Right atrium auricular region (tissue), 2 donors: ENCODE results near the gene SWSAP1. TPM values are rescaled to one million over a fixed set of nuclear protein-coding genes. Genes with fewer than 3 reads are reported as not detected.
"Not testable (repeated sequence)": the region's sequence is repeated elsewhere in the genome, so short reads cannot be mapped to it uniquely, and the experiment has no call there.

Experiments
- DNase-seq: peaks from one replicate; pipeline ENCODE4 v3.0.0-alpha.2; 2019; ENCODE audit warnings: low spot score
- H3K27ac ChIP-seq, 2 donors: fragments of 200-600 bp; sonication (generic); 1 replicate in 1 of 2; 2 replicates in 1 of 2; pipeline ENCODE4 v1.5.1; 2016 to 2019
- H3K27me3 ChIP-seq, 2 donors: fragments of 200-600 bp; sonication (generic); one replicate each; pipeline versions ENCODE4 v1.5.1 to v1.6.0; 2017 to 2019
- H3K36me3 ChIP-seq: fragments of 200-600 bp; sonication (generic); one replicate; pipeline ENCODE4 v1.5.1; 2016
- H3K4me1 ChIP-seq, 2 donors: fragments of 200-600 bp; sonication (generic); one replicate each; pipeline versions ENCODE4 v1.5.1 to v1.6.0; 2017 to 2019
- H3K4me3 ChIP-seq, 2 donors: fragments of 200-600 bp; sonication (generic); 1 replicate in 1 of 2; 2 replicates in 1 of 2; pipeline ENCODE4 v1.5.1; 2017 to 2019; ENCODE audit warnings: mild to moderate bottlenecking in 1 of 2, moderate library complexity in 1 of 2
- H3K9me3 ChIP-seq, 2 donors: fragments of 200-600 bp; sonication (generic); one replicate each; pipeline ENCODE4 v1.5.1; 2019
- total RNA-seq, 2 donors: library from RNA; depleted of rRNA; stranded (reverse); fragments of >200 nt; gene quantifications; one replicate each; pipeline ENCODE4 v1.1.0, GENCODE V29; 2016
- TF ChIP-seq, protein P1 (sequence below), 2 donors: fragments of 200-600 bp; sonication (generic); IDR thresholded peaks; one replicate each; pipeline ENCODE4 v1.5.1; 2019; ENCODE audit warnings: antibody characterized with exemption in 2 of 2

SWSAP1 gene
- total RNA-seq, 2 donors from 2014 or later: 0.44 to 1.5 TPM

DNA sequence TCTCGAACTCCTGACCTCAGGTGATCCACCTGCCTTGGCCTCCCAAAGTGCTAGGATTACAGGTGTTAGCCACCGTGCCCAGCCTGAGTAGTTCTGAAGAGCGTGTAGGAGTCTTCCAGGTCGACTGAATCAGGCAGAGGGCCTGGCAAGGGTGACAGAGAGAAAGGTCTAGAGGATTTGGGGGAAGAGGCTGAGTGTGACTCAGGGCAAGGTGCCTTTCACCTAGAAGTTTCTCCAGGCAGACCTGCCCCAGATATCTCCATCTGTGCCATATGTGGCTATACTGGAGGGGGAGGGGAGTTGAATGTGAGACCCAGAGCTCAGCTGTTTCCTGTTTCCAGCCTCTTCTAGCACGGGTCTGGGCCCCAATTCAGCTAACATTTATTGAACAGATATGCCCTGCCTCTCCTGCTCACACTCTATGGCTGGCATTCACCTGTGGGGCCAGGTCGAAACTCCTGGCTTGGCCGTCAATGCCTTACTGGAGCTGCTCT is 26.9 kb upstream of the SWSAP1 start:
- Histone ChIP-seq H3K27me3 (no peaks in the 10 kb centered on the region), H3K9me3 (no peaks in the 10 kb centered on the region), H3K27ac (no peak overlapping the region), H3K4me3 (no peak overlapping the region), H3K36me3 (no peaks in the 10 kb centered on the region), H3K4me1 (peaks cover 0 to 26% of the 10 kb centered on the region in 2 donors)
- TF ChIP-seq, protein P1, sequence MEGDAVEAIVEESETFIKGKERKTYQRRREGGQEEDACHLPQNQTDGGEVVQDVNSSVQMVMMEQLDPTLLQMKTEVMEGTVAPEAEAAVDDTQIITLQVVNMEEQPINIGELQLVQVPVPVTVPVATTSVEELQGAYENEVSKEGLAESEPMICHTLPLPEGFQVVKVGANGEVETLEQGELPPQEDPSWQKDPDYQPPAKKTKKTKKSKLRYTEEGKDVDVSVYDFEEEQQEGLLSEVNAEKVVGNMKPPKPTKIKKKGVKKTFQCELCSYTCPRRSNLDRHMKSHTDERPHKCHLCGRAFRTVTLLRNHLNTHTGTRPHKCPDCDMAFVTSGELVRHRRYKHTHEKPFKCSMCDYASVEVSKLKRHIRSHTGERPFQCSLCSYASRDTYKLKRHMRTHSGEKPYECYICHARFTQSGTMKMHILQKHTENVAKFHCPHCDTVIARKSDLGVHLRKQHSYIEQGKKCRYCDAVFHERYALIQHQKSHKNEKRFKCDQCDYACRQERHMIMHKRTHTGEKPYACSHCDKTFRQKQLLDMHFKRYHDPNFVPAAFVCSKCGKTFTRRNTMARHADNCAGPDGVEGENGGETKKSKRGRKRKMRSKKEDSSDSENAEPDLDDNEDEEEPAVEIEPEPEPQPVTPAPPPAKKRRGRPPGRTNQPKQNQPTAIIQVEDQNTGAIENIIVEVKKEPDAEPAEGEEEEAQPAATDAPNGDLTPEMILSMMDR (IDR thresholded peaks at IDR 0.05): no peak
- DNase-seq: no peak

DNA sequence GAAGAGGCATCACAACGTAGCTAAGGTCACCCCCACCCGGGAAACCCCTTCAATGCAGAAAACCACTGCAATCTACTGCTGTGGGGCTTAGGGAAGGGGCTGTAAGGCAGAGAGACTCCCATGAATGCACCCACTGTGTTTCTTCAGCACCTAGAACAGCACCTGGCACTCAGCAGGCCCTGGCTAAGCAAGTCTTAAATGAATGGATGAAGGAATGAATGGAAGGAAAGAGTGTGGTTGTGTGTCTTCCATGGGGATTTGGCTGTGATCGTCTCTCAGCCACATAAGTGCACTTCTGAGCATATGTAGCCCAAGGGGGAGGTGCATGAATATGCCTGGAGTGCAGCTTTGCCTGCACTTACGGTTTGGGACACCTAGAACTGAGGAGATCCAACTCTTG is 25.3 kb upstream of the SWSAP1 start:
- Histone ChIP-seq H3K27ac (no peak overlapping the region), H3K36me3 (no peaks in the 10 kb centered on the region), H3K9me3 (no peaks in the 10 kb centered on the region), H3K27me3 (no peaks in the 10 kb centered on the region), H3K4me3 (no peak overlapping the region), H3K4me1 (peaks cover 0 to 23% of the 10 kb centered on the region in 2 donors)
- DNase-seq: no peak
- TF ChIP-seq, protein P1 (IDR thresholded peaks at IDR 0.05): no peak

DNA sequence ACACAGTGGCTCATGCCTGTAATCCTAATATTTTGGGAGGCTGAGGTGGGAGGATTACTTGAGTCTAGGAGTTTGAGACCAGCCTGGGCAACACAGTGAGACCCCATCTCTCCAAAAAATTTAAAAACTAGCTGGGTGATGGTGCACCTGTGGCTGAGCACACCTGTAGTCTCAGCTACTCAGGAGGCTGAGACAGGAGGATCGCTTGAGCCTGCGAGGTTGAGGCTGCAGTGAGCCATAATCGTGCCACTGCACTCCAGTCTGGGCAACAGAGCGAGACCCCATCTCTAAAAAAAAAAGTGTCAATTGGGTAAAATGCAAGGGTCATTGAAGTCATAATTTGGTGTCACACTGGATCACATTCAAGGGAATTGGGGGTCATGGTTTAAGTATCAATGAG is 20.4 kb upstream of the SWSAP1 start:
- H3K27me3 ChIP-seq, H3K4me3 ChIP-seq, H3K27ac ChIP-seq, H3K36me3 ChIP-seq, H3K9me3 ChIP-seq, DNase-seq: not testable (repeated sequence)
- peaks cover 0 to 16% of the 10 kb centered on the region in 2 donors for H3K4me1 ChIP-seq

DNA sequence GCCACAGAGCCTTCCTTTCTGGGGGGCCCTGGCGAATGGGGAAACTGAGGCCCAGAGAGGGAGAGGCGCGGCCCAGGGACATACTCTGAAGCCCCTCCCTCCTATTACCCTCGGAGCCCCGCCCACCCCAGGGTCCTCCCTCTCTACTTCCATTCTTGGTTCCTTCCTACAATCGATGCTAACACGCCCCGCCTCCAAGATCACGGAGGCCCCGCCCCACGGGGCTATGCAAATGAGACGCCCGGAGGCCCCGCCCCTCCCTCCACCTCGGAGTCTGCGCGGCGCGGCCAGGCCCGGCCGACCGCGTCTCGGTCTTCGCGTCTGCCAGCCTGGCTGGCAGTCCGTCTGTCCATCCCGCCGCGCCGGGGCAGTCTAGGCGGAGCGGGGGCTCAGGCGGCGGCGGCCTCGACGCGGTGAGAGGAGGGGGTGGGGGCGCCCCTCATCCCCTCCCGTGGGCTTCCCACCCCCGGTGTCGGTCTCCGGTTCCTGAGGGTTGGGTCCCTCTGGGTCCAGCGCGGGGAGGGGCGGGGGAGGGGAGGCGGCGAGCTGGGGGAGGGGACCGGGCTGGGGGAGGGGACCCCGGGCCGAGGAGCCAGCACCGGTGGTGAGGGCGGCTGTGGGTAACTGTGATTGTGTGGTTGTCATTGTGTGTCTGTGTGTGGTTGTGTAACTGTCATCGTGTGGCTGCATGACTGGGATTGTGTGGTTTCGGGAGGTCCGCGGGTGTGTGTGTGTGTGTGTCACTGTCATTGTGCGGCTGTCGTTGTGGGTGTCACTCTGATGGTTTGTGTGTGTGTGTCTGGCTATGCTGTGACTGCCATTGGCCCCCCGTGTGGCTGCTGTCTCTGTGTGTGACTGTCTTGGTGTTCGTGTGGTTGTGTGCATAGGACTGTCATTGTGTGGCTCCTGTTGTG is 19.0 kb upstream of the SWSAP1 start, which contains the start of gene PLPPR2:
Gene PLPPR2 (plus strand): TSS at position 273 of the 914 bp plus-strand sequence. CDS start 2,242 bp downstream, outside the sequence.
- TF ChIP-seq, protein P1 (IDR thresholded peaks at IDR 0.05): no peak
- peak within 1 kb of the TSS; percentile 74 to 76 for H3K4me3 ChIP-seq
- H3K9me3 ChIP-seq: no peaks in the 10 kb centered on the region
- peak within 1 kb of the TSS; percentile 67 to 82 for H3K27ac ChIP-seq
- no peaks in the 10 kb centered on the region for H3K27me3 ChIP-seq
- DNase-seq: peak; percentile 96
- H3K36me3 ChIP-seq: no peaks in the 10 kb centered on the region
- peaks cover 0 to 16% of the 10 kb centered on the region in 2 donors for H3K4me1 ChIP-seq

DNA sequence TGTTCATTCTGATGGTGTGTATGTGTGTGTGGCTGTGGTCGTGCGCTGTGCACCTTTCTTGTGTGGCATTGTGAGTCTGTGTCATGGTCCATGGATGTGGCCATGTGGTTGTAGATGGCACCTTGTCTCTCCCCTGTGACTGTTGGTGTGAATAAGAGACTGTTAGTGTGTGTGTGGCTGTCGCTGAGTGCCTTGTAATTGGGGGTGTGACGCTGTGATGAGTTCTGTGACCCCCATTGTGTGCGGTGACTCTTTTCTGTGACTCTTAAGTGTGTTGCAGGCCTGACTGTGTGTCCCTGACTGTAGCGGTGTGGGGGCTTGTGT is 18.4 kb upstream of the SWSAP1 start:
- Histone ChIP-seq H3K27ac (peak overlapping the region in 1 of 2 donors; percentile 82), H3K9me3 (no peaks in the 10 kb centered on the region), H3K4me1 (peaks cover 0 to 16% of the 10 kb centered on the region in 2 donors), H3K4me3 (peak overlapping the region; percentile 74 to 76), H3K27me3 (no peaks in the 10 kb centered on the region), H3K36me3 (no peaks in the 10 kb centered on the region)
- TF ChIP-seq, protein P1 (IDR thresholded peaks at IDR 0.05): no peak
- DNase-seq: no peak

DNA sequence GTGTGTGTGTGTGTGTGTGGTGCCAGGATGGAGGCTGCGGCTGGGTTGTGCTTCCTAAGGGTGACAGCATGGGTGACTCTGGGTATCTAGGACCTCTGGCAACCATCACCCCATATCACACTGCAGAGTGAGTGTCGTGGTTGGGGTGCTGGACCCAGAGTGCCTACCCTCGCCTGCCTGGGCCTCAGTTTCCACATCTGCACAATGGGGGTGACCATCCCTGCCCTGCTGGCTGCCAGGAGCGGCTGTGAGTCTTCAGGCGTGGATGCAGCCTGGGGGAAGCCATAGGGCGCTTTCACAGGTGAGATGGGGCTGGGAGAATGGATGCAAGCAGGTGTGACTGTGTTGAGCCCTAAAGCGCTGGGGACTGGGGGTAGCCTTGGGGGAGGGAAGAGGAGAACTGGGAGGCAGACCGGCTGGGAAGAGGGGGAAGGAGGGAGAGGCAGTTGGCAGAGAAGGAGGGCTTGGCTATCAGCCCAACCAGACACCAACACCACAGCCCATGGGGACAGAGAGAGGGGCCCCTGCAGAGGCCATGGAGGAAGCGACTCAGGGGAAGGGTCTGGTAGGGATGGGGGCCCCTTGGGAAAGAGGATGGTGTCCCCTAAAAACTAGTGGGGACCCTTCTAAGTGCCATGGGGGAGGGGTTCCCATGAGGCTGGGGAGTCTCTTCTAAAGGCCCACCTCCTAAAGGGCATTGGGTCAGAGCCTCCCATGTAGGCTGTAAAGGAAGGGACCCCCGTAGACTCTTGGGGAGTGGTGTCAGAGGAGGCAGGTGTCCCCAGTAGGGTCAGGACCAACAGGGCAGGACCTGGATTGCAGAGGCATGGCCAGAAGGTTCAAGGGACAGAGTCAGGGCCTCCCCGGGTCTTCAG is 17.6 kb upstream of the SWSAP1 start:
- DNase-seq: no peak
- TF ChIP-seq, protein P1 (IDR thresholded peaks at IDR 0.05): no peak
- Histone ChIP-seq H3K27ac (no peak overlapping the region), H3K27me3 (no peaks in the 10 kb centered on the region), H3K36me3 (peaks cover 2% of the 10 kb centered on the region), H3K4me1 (peaks cover 0 to 16% of the 10 kb centered on the region in 2 donors), H3K4me3 (no peak overlapping the region), H3K9me3 (no peaks in the 10 kb centered on the region)
